ENCODE results near the gene ARMC6. TPM values are rescaled to one million over a fixed set of nuclear protein-coding genes. Genes with fewer than 3 reads are reported as not detected.

ARMC6 gene
- total RNA-seq, 1 experiment from 2014 or later = 102 TPM

DNA sequence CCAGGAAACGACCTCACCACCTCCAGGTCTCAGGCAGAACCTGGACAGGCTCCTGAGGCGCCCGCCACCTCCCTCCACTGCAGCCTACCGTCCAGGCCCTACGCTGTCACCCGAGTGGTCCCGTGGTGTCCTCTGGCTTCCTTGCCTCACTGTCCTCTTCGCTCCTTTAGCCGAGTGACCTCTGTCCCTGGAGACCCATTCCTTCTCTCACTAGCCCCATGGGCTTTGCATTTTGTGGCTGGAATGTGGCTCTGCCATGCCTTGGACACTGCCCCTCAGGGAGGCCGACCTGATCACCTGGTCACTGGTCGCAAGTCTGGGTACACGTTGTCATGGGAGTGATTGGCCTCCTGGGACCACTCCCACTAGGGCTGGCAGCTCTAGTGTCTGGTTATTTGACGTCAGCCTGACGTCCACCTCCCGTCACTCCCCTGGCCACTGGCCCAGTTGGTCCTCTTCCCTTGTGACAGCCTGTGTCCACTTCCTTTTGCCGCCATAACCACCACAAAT is 48.3 kb downstream of the ARMC6 start:
- BruUV-seq (replicated peaks) = no TSS peak
- no peak overlapping the region for H3K27ac ChIP-seq (ENCODE audit: low read length)
- H3K4me3 ChIP-seq (ENCODE audit: low read length) = no peak overlapping the region
- no peak overlapping the region for H2AFZ ChIP-seq (ENCODE audit: low read length)
- H3K27me3 ChIP-seq (ENCODE audit: low read length) = no peaks in the 10 kb centered on the region
- no peaks in the 10 kb centered on the region for H3K36me3 ChIP-seq (ENCODE audit: low read depth, low read length)
- H3K79me2 ChIP-seq (ENCODE audit: low read length) = no peaks in the 10 kb centered on the region
- ChIA-PET POLR2A (ENCODE audit: unreplicated experiment) (no interaction called here), CTCF (no interaction called here)
- DNase-seq = no peak
- no peaks in the 10 kb centered on the region for H4K20me1 ChIP-seq (ENCODE audit: low read length)
- H3K9ac ChIP-seq (ENCODE audit: low read length) = no peak overlapping the region
- ATAC-seq = no peak
- H3K4me2 ChIP-seq (ENCODE audit: low read length) = no peak overlapping the region
- H3F3A ChIP-seq (ENCODE audit: low read length, unreplicated experiment) = no peaks in the 10 kb centered on the region
- no peaks in the 10 kb centered on the region for H3K9me3 ChIP-seq (ENCODE audit: low read length)
- intact Hi-C loops (cut with micrococcal nuclease) = no loop called here
- H3K9me2 ChIP-seq (replicated peaks; ENCODE audit: low read length) = no peaks in the 10 kb centered on the region
- no peaks in the 10 kb centered on the region for H3K4me1 ChIP-seq (ENCODE audit: insufficient read depth, low read length)
- TF ChIP-seq CTCF (conservative IDR thresholded peaks at IDR 0.05; ENCODE audit: low read depth, low read length) = no peak
- no peak for TF ChIP-seq EZH2phosphoT487 (IDR thresholded peaks at IDR 0.05; ENCODE audit: borderline replicate concordance, low read length)

DNA sequence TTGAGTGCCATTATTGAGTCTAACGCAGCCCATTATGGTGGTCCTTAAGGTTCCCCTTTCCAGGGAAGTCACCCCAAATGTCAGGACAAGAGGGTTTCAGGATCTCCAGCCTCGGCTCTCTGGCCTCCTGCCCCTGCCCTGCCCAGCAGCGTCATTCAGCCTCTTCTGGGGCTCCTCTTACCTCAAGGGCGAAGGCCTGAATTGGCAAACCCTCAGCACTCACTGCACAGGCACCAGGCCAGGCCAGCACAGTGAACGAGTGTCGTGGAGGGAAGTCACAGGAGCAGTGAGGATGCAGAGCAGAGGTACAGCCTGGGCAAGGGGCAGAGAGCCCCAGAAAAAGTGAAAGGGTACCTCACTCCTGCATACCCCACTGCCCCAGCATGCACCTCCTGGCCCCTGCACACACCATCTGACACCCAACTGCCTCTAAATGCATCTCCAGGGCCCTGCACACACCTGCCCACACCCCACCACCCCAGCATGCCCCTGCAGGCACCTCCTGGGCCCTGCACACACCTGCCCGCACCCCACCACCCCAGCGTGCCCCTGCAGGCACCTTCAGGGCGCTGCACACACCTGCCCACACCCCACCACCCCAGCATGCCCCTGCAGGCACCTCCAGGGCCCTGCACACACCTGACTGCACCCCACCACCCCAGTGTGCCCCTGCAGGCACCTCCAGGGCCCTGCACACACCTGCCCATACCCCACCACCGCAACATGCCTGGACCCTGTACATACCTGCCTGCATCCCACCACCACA is 50.2 kb downstream of the ARMC6 start:
- H3K9ac ChIP-seq (ENCODE audit: low read length) = no peak overlapping the region
- no peaks in the 10 kb centered on the region for H3F3A ChIP-seq (ENCODE audit: low read length, unreplicated experiment)
- intact Hi-C loops (cut with micrococcal nuclease) = no loop called here
- ChIA-PET CTCF (no interaction called here), POLR2A (ENCODE audit: unreplicated experiment) (no interaction called here)
- BruUV-seq (replicated peaks) = no TSS peak
- no peaks in the 10 kb centered on the region for H3K9me3 ChIP-seq (ENCODE audit: low read length)
- H4K20me1 ChIP-seq (ENCODE audit: low read length) = no peaks in the 10 kb centered on the region
- H3K9me2 ChIP-seq (replicated peaks; ENCODE audit: low read length) = no peaks in the 10 kb centered on the region
- no peak overlapping the region for H3K27ac ChIP-seq (ENCODE audit: low read length)
- H3K4me2 ChIP-seq (ENCODE audit: low read length) = no peak overlapping the region
- ATAC-seq (no peak), DNase-seq (no peak)
- no peak overlapping the region for H2AFZ ChIP-seq (ENCODE audit: low read length)
- TF ChIP-seq EZH2 (IDR thresholded peaks at IDR 0.05; ENCODE audit: low read length, unreplicated experiment) = no peak
- H3K27me3 ChIP-seq (ENCODE audit: low read length) = no peaks in the 10 kb centered on the region
- no peaks in the 10 kb centered on the region for H3K79me2 ChIP-seq (ENCODE audit: low read length)
- no peaks in the 10 kb centered on the region for H3K36me3 ChIP-seq (ENCODE audit: low read depth, low read length)
- H3K4me1 ChIP-seq (ENCODE audit: insufficient read depth, low read length) = no peaks in the 10 kb centered on the region
- H3K4me3 ChIP-seq (ENCODE audit: low read length) = no peak overlapping the region

DNA sequence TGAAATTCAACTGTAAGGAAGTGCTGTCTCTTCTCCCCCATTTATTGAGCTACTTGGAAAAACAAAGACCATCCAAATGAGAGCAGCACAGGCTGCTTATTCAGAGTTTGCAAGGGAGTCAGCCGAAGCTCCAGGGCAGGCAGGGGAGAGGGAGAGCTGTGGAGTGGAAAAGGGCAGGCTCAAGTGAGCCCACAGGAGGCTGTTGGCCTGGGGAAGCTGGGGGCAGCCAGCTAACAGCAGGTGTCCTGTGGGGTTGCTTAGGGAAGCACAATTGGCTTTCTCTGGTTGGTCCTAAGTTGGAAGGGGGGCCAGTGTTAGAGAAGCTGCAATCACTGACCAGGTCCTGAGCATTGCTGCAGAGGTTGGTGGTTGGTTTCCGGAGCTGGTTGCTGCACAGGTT is 54.3 kb downstream of the ARMC6 start:
- POLR2A ChIA-PET (ENCODE audit: unreplicated experiment) = no interaction called here

More for the DNA sequence above, 54.3 kb downstream of the ARMC6 start:
- Histone ChIP-seq H3K9me3 (ENCODE audit: low read length) (no peaks in the 10 kb centered on the region), H3K27me3 (ENCODE audit: low read length) (no peaks in the 10 kb centered on the region), H2AFZ (ENCODE audit: low read length) (no peak overlapping the region), H3K36me3 (ENCODE audit: low read depth, low read length) (no peaks in the 10 kb centered on the region), H3K79me2 (ENCODE audit: low read length) (no peaks in the 10 kb centered on the region), H3K9ac (ENCODE audit: low read length) (no peak overlapping the region), H4K20me1 (ENCODE audit: low read length) (no peaks in the 10 kb centered on the region), H3K9me2 (replicated peaks; ENCODE audit: low read length) (no peaks in the 10 kb centered on the region), H3K4me2 (ENCODE audit: low read length) (no peak overlapping the region), H3F3A (ENCODE audit: low read length, unreplicated experiment) (no peaks in the 10 kb centered on the region), H3K4me1 (ENCODE audit: insufficient read depth, low read length) (no peaks in the 10 kb centered on the region), H3K4me3 (ENCODE audit: low read length) (no peak overlapping the region), H3K27ac (ENCODE audit: low read length) (no peak overlapping the region)
- BruUV-seq (replicated peaks) = no TSS peak
- intact Hi-C loops (cut with micrococcal nuclease) = no loop called here
- DNase-seq (no peak), ATAC-seq (no peak)
- no peak for TF ChIP-seq CTCF (conservative IDR thresholded peaks at IDR 0.05; ENCODE audit: low read depth, low read length)
- no peak for TF ChIP-seq EZH2phosphoT487 (IDR thresholded peaks at IDR 0.05; ENCODE audit: borderline replicate concordance, low read length)
- no peak for TF ChIP-seq EZH2 (IDR thresholded peaks at IDR 0.05; ENCODE audit: low read length, unreplicated experiment)
- CTCF ChIA-PET = no interaction called here

All from PC-3 (cell line).